Gastroesophageal sphincter (tissue), 4 donors: ENCODE measurements around the gene CISD3. TPM values are rescaled to one million over a fixed set of nuclear protein-coding genes. Genes with fewer than 3 reads are reported as not detected.

ENCODE experiments used
- ATAC-seq: fragments of 150-250 bp; one replicate; pipeline ENCODE4 v1.9.1; 2016; ENCODE audit warnings: mild to moderate bottlenecking, moderate library complexity
- H3K27ac ChIP-seq, 4 donors: fragments of 200-600 bp; sonication (generic) in 3 of 4; 1 replicate in 3 of 4; 2 replicates in 1 of 4; pipeline ENCODE4 v1.5.1; 2016 to 2019
- H3K27me3 ChIP-seq: fragments of 200-600 bp; sonication (generic); one replicate; pipeline ENCODE4 v1.5.1; 2019
- H3K36me3 ChIP-seq, 2 donors: fragments of 200-600 bp; sonication (generic); one replicate each; pipeline ENCODE4 v1.5.1; 2019; ENCODE audit warnings: control low read depth in 1 of 2
- H3K4me1 ChIP-seq, 3 donors: fragments of 200-600 bp; sonication (generic); 1 replicate in 2 of 3; 2 replicates in 1 of 3; pipeline ENCODE4 v1.5.1; 2016 to 2019; ENCODE audit warnings: control low read depth in 2 of 3
- H3K4me3 ChIP-seq, 2 donors: fragments of 200-600 bp; sonication (generic); one replicate each; pipeline ENCODE4 v1.5.1; 2019; ENCODE audit warnings: mild to moderate bottlenecking in 1 of 2, moderate library complexity in 1 of 2
- H3K9me3 ChIP-seq, 3 donors: fragments of 200-600 bp; sonication (generic); one replicate each; pipeline ENCODE4 v1.5.1; 2017 to 2019; ENCODE audit warnings: control low read depth in 2 of 3
- CTCF ChIP-seq, 4 experiments: fragments of 200-600 bp in 2 of 4; fragments of 450-650 bp in 2 of 4; sonication (generic) in 1 of 4; IDR thresholded peaks; one replicate each; pipeline ENCODE4 v1.5.1; 2017 to 2019; ENCODE audit warnings: antibody characterized with exemption in 4 of 4, mild to moderate bottlenecking in 2 of 4, moderate library complexity in 2 of 4
- EP300 ChIP-seq: sonication (generic); formaldehyde crosslinking; IDR thresholded peaks from one replicate; pipeline ENCODE4 v1.6.1; 2017; ENCODE audit warnings: antibody characterized with exemption, mild to moderate bottlenecking
- POLR2A ChIP-seq, 2 donors: fragments of 450-650 bp; IDR thresholded peaks; one replicate each; pipeline ENCODE4 v1.6.1; 2017; ENCODE audit warnings: antibody characterized with exemption in 2 of 2, mild to moderate bottlenecking in 2 of 2, moderate library complexity in 1 of 2
- POLR2AphosphoS5 ChIP-seq: sonication (generic); formaldehyde crosslinking; IDR thresholded peaks from one replicate; pipeline ENCODE4 v1.6.1; 2017; ENCODE audit warnings: antibody characterized with exemption
- WGBS, 2 donors: methylation state at CpG; one replicate each; pipeline ENCODE4 v1.1.5; 2018; ENCODE audit warnings: low coverage in 1 of 2; 5-methylcytosine and 5-hydroxymethylcytosine counted together
- total RNA-seq, 4 donors: library from RNA; depleted of rRNA; stranded (reverse); fragments of >200 nt; gene quantifications; one replicate each; pipeline ENCODE4 v1.1.0, GENCODE V29; 2016

CISD3 gene
- total RNA-seq, 4 donors from 2014 or later, result 8.5 to 14.9 (median 11.1) TPM

- H3K36me3 ChIP-seq, result peaks cover 0 to 63% of the 10 kb centered on the region in 2 donors
- no peak overlapping the region for H3K27ac ChIP-seq
- no peak for TF ChIP-seq EP300
- no peak for TF ChIP-seq CTCF (IDR thresholded peaks at IDR 0.05)
- TF ChIP-seq POLR2A (IDR thresholded peaks at IDR 0.05), result no peak
- TF ChIP-seq POLR2AphosphoS5, result no peak
- H3K4me1 ChIP-seq, result peaks cover 0 to 62% (median 14%) of the 10 kb centered on the region in 3 donors
- H3K4me3 ChIP-seq, result no peak overlapping the region
- no peaks in the 10 kb centered on the region for H3K27me3 ChIP-seq
- H3K9me3 ChIP-seq, result no peaks in the 10 kb centered on the region
- ATAC-seq, result no peak
- 84 to 90% methylated on average over 4 to 6 of the region's 14 CpGs for WGBS, 2 donors
Measured at GRCh38 chr17:38738007-38738662, 8.0 kb downstream of the CISD3 start.

- peaks cover 0 to 62% (median 19%) of the 10 kb centered on the region in 3 donors for H3K4me1 ChIP-seq
- no peak overlapping the region for H3K4me3 ChIP-seq
- 88% methylated on average over 2 of the region's 16 CpGs; no CpG with 5 or more reads in 1 of the 2 donors for WGBS, 2 donors
- H3K27ac ChIP-seq, result no peak overlapping the region
- H3K9me3 ChIP-seq, result no peaks in the 10 kb centered on the region
- H3K36me3 ChIP-seq, result peaks cover 0 to 58% of the 10 kb centered on the region in 2 donors
- no peak for ATAC-seq
- no peaks in the 10 kb centered on the region for H3K27me3 ChIP-seq
- TF ChIP-seq CTCF (IDR thresholded peaks at IDR 0.05) (no peak), EP300 (no peak), POLR2A (IDR thresholded peaks at IDR 0.05) (no peak), POLR2AphosphoS5 (no peak)
Measured at GRCh38 chr17:38738686-38739085, 8.5 kb downstream of the CISD3 start.

DNA sequence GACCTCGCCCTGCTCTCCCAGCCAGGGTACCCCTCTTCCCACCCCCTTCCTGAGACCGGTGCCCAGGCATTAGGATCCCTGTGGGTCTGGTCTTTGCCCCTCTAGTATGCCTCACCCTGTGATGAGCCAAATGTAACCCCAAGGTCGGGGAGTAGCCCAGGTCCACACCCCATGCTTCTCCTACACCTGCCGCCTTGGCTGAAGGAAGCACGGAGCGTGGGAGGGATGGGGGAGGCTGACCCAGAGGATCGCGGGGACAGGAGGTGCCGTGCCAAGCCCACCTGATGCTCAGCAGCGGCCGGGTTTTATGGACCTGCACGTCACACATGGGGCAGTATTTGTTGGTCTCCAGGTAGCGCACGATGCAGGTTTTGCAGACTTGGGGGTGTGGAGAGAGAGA lies 9.2 kb downstream of the CISD3 start:
- no peak for ATAC-seq
- peaks cover 0 to 62% (median 19%) of the 10 kb centered on the region in 3 donors for H3K4me1 ChIP-seq
- 94% methylated on average over 3 of the region's 14 CpGs; no CpG with 5 or more reads in 1 of the 2 donors for WGBS, 2 donors
- no peak for TF ChIP-seq CTCF (IDR thresholded peaks at IDR 0.05)
- no peak for TF ChIP-seq POLR2A (IDR thresholded peaks at IDR 0.05)
- TF ChIP-seq POLR2AphosphoS5, result no peak
- TF ChIP-seq EP300, result no peak
- H3K9me3 ChIP-seq, result no peaks in the 10 kb centered on the region
- no peaks in the 10 kb centered on the region for H3K27me3 ChIP-seq
- H3K4me3 ChIP-seq, result no peak overlapping the region
- no peak overlapping the region for H3K27ac ChIP-seq
- H3K36me3 ChIP-seq, result peaks cover 0 to 52% of the 10 kb centered on the region in 2 donors

DNA sequence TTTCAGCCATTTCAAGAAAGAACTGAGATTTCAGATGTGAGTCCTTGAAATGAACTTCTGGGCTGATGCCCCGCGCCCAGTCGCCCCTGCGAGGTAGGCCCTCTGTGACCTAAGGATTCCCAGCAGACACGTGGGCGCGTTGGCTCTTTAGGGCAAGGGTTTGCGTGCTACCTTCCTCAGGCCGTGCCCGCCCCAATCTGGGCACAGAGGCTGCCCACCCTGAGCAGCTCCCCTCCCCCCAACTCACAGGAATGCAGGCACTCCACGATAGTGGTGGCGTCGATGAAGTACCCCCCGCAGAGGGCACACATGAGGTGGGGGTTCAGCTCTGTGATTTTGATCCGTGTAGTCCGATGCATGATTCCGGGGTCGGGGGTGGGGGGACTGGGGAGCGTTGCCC lies 9.9 kb downstream of the CISD3 start:
- no peak overlapping the region for H3K4me3 ChIP-seq
- TF ChIP-seq CTCF (IDR thresholded peaks at IDR 0.05) (no peak), EP300 (no peak), POLR2A (IDR thresholded peaks at IDR 0.05) (no peak), POLR2AphosphoS5 (no peak)
- 100% methylated on average over 3 of the region's 19 CpGs; no CpG with 5 or more reads in 1 of the 2 donors for WGBS, 2 donors
- H3K27me3 ChIP-seq, result no peaks in the 10 kb centered on the region
- no peak for ATAC-seq
- H3K9me3 ChIP-seq, result no peaks in the 10 kb centered on the region
- no peak overlapping the region for H3K27ac ChIP-seq
- peaks cover 0 to 61% (median 19%) of the 10 kb centered on the region in 3 donors for H3K4me1 ChIP-seq
- peaks cover 0 to 50% of the 10 kb centered on the region in 2 donors for H3K36me3 ChIP-seq

DNA sequence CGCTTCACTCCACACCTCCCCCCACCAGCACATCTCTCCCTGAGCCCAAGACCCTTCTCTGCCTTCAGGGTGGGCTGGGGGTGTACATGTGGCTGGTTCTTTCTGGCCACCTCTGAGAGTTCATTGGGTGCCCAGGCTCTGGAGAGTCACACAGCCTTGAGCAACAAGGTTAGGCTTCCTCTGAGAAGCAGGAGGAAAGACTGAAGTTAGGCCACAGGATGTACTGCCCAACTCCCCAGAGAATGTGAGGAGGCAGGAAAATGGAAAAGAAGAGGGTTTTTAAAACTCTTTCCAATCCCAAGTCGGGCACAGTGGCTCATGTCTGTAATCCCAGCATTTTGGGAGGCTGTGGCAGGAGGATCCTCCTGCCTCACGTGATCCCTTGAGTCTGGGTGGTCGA lies 10.7 kb downstream of the CISD3 start:
- Histone ChIP-seq H3K27me3 (no peaks in the 10 kb centered on the region), H3K27ac (peak overlapping the region in 3 of 4 donors; percentile 86 to 95 (median 89)), H3K36me3 (peaks cover 0 to 45% of the 10 kb centered on the region in 2 donors), H3K4me3 (no peak overlapping the region), H3K9me3 (no peaks in the 10 kb centered on the region), H3K4me1 (peaks cover 0 to 61% (median 19%) of the 10 kb centered on the region in 3 donors)
- WGBS, 2 donors, result 50% methylated on average over 1 of the region's 4 CpGs; no CpG with 5 or more reads in 1 of the 2 donors
- no peak for TF ChIP-seq EP300
- TF ChIP-seq CTCF (IDR thresholded peaks at IDR 0.05), result no peak
- no peak for TF ChIP-seq POLR2A (IDR thresholded peaks at IDR 0.05)
- TF ChIP-seq POLR2AphosphoS5, result no peak
- no peak for ATAC-seq
